Heart right ventricle (tissue), 16 donors: ENCODE measurements around the gene CIP2A. TPM values are rescaled to one million over a fixed set of nuclear protein-coding genes. Genes with fewer than 3 reads are reported as not detected.

Source experiments
- ATAC-seq, 8 donors: fragments of 200-7000 bp; cut with Tn5 transposase; one replicate each; pipeline ENCODE4 v1.9.1; 2020; ENCODE audit warnings: mild to moderate bottlenecking in 8 of 8, moderate library complexity in 8 of 8, moderate number of reproducible peaks in 1 of 8
- DNase-seq, 2 donors: peaks; one replicate each; pipeline ENCODE4 v3.0.0-alpha.2; 2020
- H3K27ac ChIP-seq, 10 donors: fragments of 200-600 bp; sonication (generic) in 2 of 10; one replicate each; pipeline versions ENCODE4 v1.5.0 to v1.8.0; 2020 to 2022; ENCODE audit warnings: mild to moderate bottlenecking in 3 of 10
- H3K27me3 ChIP-seq, 7 donors: fragments of 200-600 bp; one replicate each; pipeline ENCODE4 v1.8.0; 2021 to 2022; ENCODE audit warnings: mild to moderate bottlenecking in 2 of 7
- H3K36me3 ChIP-seq, 9 donors: fragments of 200-600 bp; sonication (generic) in 1 of 9; one replicate each; pipeline versions ENCODE4 v1.5.0 to v1.8.0; 2020 to 2022; ENCODE audit warnings: mild to moderate bottlenecking in 2 of 9
- H3K4me1 ChIP-seq, 9 donors: fragments of 200-600 bp; sonication (generic) in 1 of 9; one replicate each; pipeline versions ENCODE4 v1.5.0 to v1.8.0; 2020 to 2022; ENCODE audit warnings: mild to moderate bottlenecking in 4 of 9
- H3K4me3 ChIP-seq, 10 donors: fragments of 200-600 bp; sonication (generic) in 2 of 10; one replicate each; pipeline versions ENCODE4 v1.5.0 to v1.8.0; 2020 to 2022; ENCODE audit warnings: mild to moderate bottlenecking in 7 of 10, moderate library complexity in 2 of 10
- H3K9me3 ChIP-seq, 11 donors: fragments of 200-600 bp in 10 of 11; sonication (generic) in 2 of 11; one replicate each; pipeline versions ENCODE4 v1.5.0 to v1.8.0; 2013 to 2022; ENCODE audit warnings: mild to moderate bottlenecking in 2 of 11, control low read depth in 1 of 11, moderate library complexity in 1 of 11
- CTCF ChIP-seq, 9 donors: fragments of 200-600 bp; sonication (generic) in 2 of 9; IDR thresholded peaks; one replicate each; pipeline versions ENCODE4 v1.5.0 to v1.8.0; 2021 to 2022; ENCODE audit warnings: antibody characterized with exemption in 9 of 9, mild to moderate bottlenecking in 5 of 9, moderate library complexity in 1 of 9
- WGBS, 2 donors: extraction: QIAGEN DNeasy Blood & Tissue Kit; methylation state at CpG; one replicate each; pipeline ENCODE4 v1.1.7; 2013; ENCODE audit warnings: inconsistent platforms in 1 of 2; 5-methylcytosine and 5-hydroxymethylcytosine counted together
- intact Hi-C, 10 donors: fragments of 100-400 bp; cut with DNase I; formaldehyde crosslinking; loops; one replicate each; pipeline versions ENCODE4 v1.11.1 to v1.14.2; 2022
- polyA plus RNA-seq, 2 donors: library from polyadenylated mRNA; stranded (reverse); fragments of 200-250 nt; gene quantifications; one replicate each; pipeline ENCODE4 v1.2.3, GENCODE V29; 2013
- total RNA-seq, 10 donors: library from RNA; stranded (reverse); fragmentation: NEBNext Ultra II Directional in 3 of 10; extraction: Animal tissue kit (Norgen Biotek cat#: 25700) in 3 of 10; gene quantifications; one replicate each; pipeline versions ENCODE4 v1.2.1 to v1.2.4, GENCODE V29; 2021 to 2023
- donor health status: Arrhythmogenic right ventricular cardiomyopathy.
- donor health status: ischemic (EF 13 %, LVEDD 7.1; RV severe dilation, severe dysfunction).
- donor health status: healthy with polysubstance abuse.
- donor health status: DM: no; HTN: yes; CAD: no.
- donor health status: DM: no; HTN: no; CAD: no.
- donor health status: ischemic (EF 25% LVEDD 6.9; RV normal size, moderate dysfunction).
- donor health status: ischemic (EF 25% LVEDD 5.7; RV mildly dilated, moderate dysfunction).
- donor health status: healthy.
- donor health status: DM: yes; HTN: yes; CAD: no.
- donor health status: Ischemic cardiomyopathy.
- donor health status: ischemic (EF 35%, LVEDD 5.7; RV mildly dilated, moderate dysfunction).
- donor health status: nonischemic (EF 11% LVEDD 7.7; RV severe dilation, severe dysfunction).
- donor health status: DM: yes; HTN: yes; CAD: no.
- donor health status: PGD.
- donor health status: ischemic (EF 29% LVEDD 5.4; RV normal size, mild dysfunction).
- donor health status: nonischemic (EF 23%, LVEDD 6.1; RV moderate dilation, normal function).

The CIP2A gene
- total and polyA plus RNA-seq, 12 donors, result 0.59 to 3.3 (median 1.7) TPM

- 78 to 91% methylated on average over 5 of the region's 5 CpGs for WGBS, 2 donors
- ATAC-seq (no peak), DNase-seq (no peak)
- no peaks in the 10 kb centered on the region for H3K36me3 ChIP-seq
- no peak for TF ChIP-seq CTCF (IDR thresholded peaks at IDR 0.05)
- H3K4me3 ChIP-seq, result no peak overlapping the region
- no peak overlapping the region for H3K27ac ChIP-seq
- H3K27me3 ChIP-seq, result no peaks in the 10 kb centered on the region
- peaks cover 0 to 23% (median 12%) of the 10 kb centered on the region in 9 donors for H3K4me1 ChIP-seq
- no peaks in the 10 kb centered on the region for H3K9me3 ChIP-seq
- intact Hi-C loops, result no loop called here
Observed at GRCh38 chr3:108598375-108598774, 9.1 kb upstream of the CIP2A start.

GRCh38 chr3:108595321-108595720 lies 6.1 kb upstream of the CIP2A start:
- intact Hi-C loops, result no loop called here
- DNase-seq, result no peak
- WGBS, 2 donors, result 94 to 99% methylated on average over 2 of the region's 2 CpGs
- Histone ChIP-seq H3K9me3 (no peaks in the 10 kb centered on the region), H3K4me3 (no peak overlapping the region), H3K27me3 (no peaks in the 10 kb centered on the region), H3K4me1 (peaks cover 0 to 18% (median 9%) of the 10 kb centered on the region in 9 donors), H3K27ac (no peak overlapping the region), H3K36me3 (no peaks in the 10 kb centered on the region)
- TF ChIP-seq CTCF (IDR thresholded peaks at IDR 0.05), result no peak
- no peak for ATAC-seq

DNA sequence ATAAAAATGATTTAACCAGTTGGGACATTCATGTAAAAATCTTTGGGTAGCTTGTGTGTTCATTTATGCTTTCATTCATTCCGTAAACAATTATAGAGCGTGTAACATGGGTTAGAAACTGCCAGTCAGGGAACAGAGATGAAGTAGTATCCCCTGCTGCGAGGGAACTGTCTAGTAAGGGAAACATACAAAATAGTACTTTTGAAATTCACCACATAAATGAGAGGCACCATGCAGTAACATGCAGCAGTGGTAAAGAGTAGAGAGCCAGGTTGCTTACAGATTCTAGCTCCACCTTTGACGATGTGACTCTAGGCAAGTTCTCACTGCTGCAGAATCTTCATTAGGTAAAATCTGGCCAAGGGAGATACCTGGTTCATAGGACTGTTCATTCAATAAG lies 1.2 kb upstream of the CIP2A start:
- ATAC-seq (no peak), DNase-seq (no peak)
- H3K4me1 ChIP-seq, result peaks cover 2 to 30% (median 18%) of the 10 kb centered on the region in 9 donors
- peak overlapping the region in 9 of 10 donors; percentile 55 to 83 (median 73) for H3K4me3 ChIP-seq
- no peaks in the 10 kb centered on the region for H3K27me3 ChIP-seq
- intact Hi-C loops, result no loop called here
- H3K36me3 ChIP-seq, result no peaks in the 10 kb centered on the region
- TF ChIP-seq CTCF (IDR thresholded peaks at IDR 0.05), result no peak
- 26 to 30% methylated on average over 4 of the region's 4 CpGs for WGBS, 2 donors
- H3K27ac ChIP-seq, result peak overlapping the region in 4 of 10 donors; percentile 85 to 98 (median 90)
- H3K9me3 ChIP-seq, result no peaks in the 10 kb centered on the region

- H3K27ac ChIP-seq, result peak overlapping the region; percentile 83 to 98 (median 90)
- no peaks in the 10 kb centered on the region for H3K9me3 ChIP-seq
- DNase-seq (no peak), ATAC-seq (no peak)
- TF ChIP-seq CTCF (IDR thresholded peaks at IDR 0.05), result no peak
- H3K36me3 ChIP-seq, result peaks cover 0 to under 1% (median 0%) of the 10 kb centered on the region in 9 donors
- peaks cover 2 to 30% (median 18%) of the 10 kb centered on the region in 9 donors for H3K4me1 ChIP-seq
- WGBS, 2 donors, result 0 to 1% methylated on average over 11 of the region's 11 CpGs
- H3K27me3 ChIP-seq, result no peaks in the 10 kb centered on the region
- intact Hi-C loops, result no loop called here
- peak overlapping the region; percentile 55 to 86 (median 74) for H3K4me3 ChIP-seq
Observed at GRCh38 chr3:108589998-108590323, 723 bp upstream of the CIP2A start.
